CD4-positive, alpha-beta memory T cell (primary cell): ENCODE data around the gene GP1BB. TPM values are rescaled to one million over a fixed set of nuclear protein-coding genes. Genes with fewer than 3 reads are reported as not detected.

Source experiments
- CTCF ChIA-PET: fragments of 350-600 bp; sonication (Branson Sonifier 250); formaldehyde crosslinking; loops from one replicate; lab custom pipeline; 2021; ENCODE audit warnings: inconsistent platforms; ENCODE audit not compliant: partially characterized antibody; lab: Charles Lee
- POLR2A ChIA-PET: fragments of 350-600 bp; sonication (Branson Sonifier 250); formaldehyde crosslinking; loops from one replicate; lab custom pipeline; 2021; ENCODE audit not compliant: partially characterized antibody; lab: Charles Lee
- DNase-seq, 5 donors: peaks; one replicate each; pipeline versions ENCODE4 v3.0.0 to v3.0.0-alpha.2; 2020 to 2022; ENCODE audit warnings: mixed read lengths in 1 of 5
- H3K27ac ChIP-seq: one replicate; pipeline ENCODE4 v1.7.0; 2013; ENCODE audit warnings: low read depth, low read length
- H3K27me3 ChIP-seq: 2 replicates; pipeline ENCODE4 v1.7.0; 2013; ENCODE audit warnings: mild to moderate bottlenecking, low read length, moderate library complexity; ENCODE audit not compliant: insufficient read depth
- H3K36me3 ChIP-seq: 2 replicates; pipeline ENCODE4 v1.7.0; 2013; ENCODE audit warnings: mild to moderate bottlenecking, low read length, moderate library complexity; ENCODE audit not compliant: insufficient read depth
- H3K4me1 ChIP-seq: 2 replicates; pipeline ENCODE4 v1.7.0; 2013; ENCODE audit warnings: mild to moderate bottlenecking, low read length, moderate library complexity; ENCODE audit not compliant: insufficient read depth
- H3K4me3 ChIP-seq, 2 donors: one replicate each; pipeline ENCODE4 v1.7.0; 2013; ENCODE audit warnings: low read length in 2 of 2, mild to moderate bottlenecking in 1 of 2
- H3K9me3 ChIP-seq, 2 donors: one replicate each; pipeline ENCODE4 v1.7.0; 2013; ENCODE audit warnings: low read length in 2 of 2, control low read depth in 1 of 2; ENCODE audit not compliant: control insufficient read depth in 1 of 2
- H3K27ac Mint-ChIP-seq, 7 donors: one replicate each; pipeline ENCODE4 v1.8.0; 2020 to 2021; ENCODE audit warnings: mixed read lengths in 7 of 7, mild to moderate bottlenecking in 6 of 7, inconsistent platforms in 3 of 7, moderate library complexity in 3 of 7
- H3K27me3 Mint-ChIP-seq, 2 donors: one replicate each; pipeline ENCODE4 v1.8.0; 2020 to 2021; ENCODE audit warnings: mixed read lengths in 2 of 2
- H3K36me3 Mint-ChIP-seq, 2 donors: one replicate each; pipeline ENCODE4 v1.8.0; 2020 to 2021; ENCODE audit warnings: mixed read lengths in 2 of 2, inconsistent platforms in 1 of 2, mild to moderate bottlenecking in 1 of 2
- H3K4me1 Mint-ChIP-seq, 4 donors: one replicate each; pipeline ENCODE4 v1.8.0; 2020 to 2021; ENCODE audit warnings: mixed read lengths in 4 of 4, mild to moderate bottlenecking in 1 of 4
- H3K4me3 Mint-ChIP-seq, 8 donors: one replicate each; pipeline ENCODE4 v1.8.0; 2020 to 2021; ENCODE audit warnings: mixed read lengths in 8 of 8, mild to moderate bottlenecking in 7 of 8, moderate library complexity in 6 of 8, inconsistent platforms in 3 of 8
- H3K9me3 Mint-ChIP-seq, 8 donors: one replicate each; pipeline ENCODE4 v1.8.0; 2020 to 2021; ENCODE audit warnings: mixed read lengths in 8 of 8, mild to moderate bottlenecking in 5 of 8, inconsistent platforms in 3 of 8, moderate library complexity in 1 of 8
- intact Hi-C: fragments of 100-400 bp; cut with micrococcal nuclease; formaldehyde crosslinking; loops from one replicate; pipeline ENCODE4 v1.15.1; 2023
- polyA plus RNA-seq, 2 donors: library from polyadenylated mRNA; unstranded; fragments of 300-500 nt; fragmentation: Illumina TruSeq; gene quantifications; one replicate each; pipeline ENCODE4 v1.2.3, GENCODE V29; 2021
- total RNA-seq, 2 experiments: library from RNA; stranded (reverse); gene quantifications; one replicate each; pipeline ENCODE4 v1.2.3, GENCODE V29; 2021

GP1BB gene
- total and polyA plus RNA-seq, 4 experiments from 2014 or later, result not detected

- no peak overlapping the region for H3K4me3 ChIP-seq
- peaks cover 10 to 19% of the 10 kb centered on the region in 2 donors for H3K27me3 Mint-ChIP-seq
- H3K36me3 Mint-ChIP-seq, result no peaks in the 10 kb centered on the region
- intact Hi-C loops, result no loop called here
- H3K9me3 Mint-ChIP-seq, result peaks cover 0 to 3% (median 0%) of the 10 kb centered on the region in 8 donors
- no peaks in the 10 kb centered on the region for H3K36me3 ChIP-seq
- H3K27ac Mint-ChIP-seq, result no peak overlapping the region
- POLR2A ChIA-PET, result no interaction called here
- CTCF ChIA-PET, result no interaction called here
- H3K4me1 ChIP-seq, result peaks cover 3% of the 10 kb centered on the region
- no peak for DNase-seq
- H3K27ac ChIP-seq, result no peak overlapping the region
- H3K4me3 Mint-ChIP-seq, result no peak overlapping the region
- peaks cover 0 to 6% (median 2%) of the 10 kb centered on the region in 4 donors for H3K4me1 Mint-ChIP-seq
- no peaks in the 10 kb centered on the region for H3K9me3 ChIP-seq
- H3K27me3 ChIP-seq, result peaks cover 2% of the 10 kb centered on the region
Observed at GRCh38 chr22:19750507-19751490, 27.5 kb downstream of the GP1BB start.

DNA sequence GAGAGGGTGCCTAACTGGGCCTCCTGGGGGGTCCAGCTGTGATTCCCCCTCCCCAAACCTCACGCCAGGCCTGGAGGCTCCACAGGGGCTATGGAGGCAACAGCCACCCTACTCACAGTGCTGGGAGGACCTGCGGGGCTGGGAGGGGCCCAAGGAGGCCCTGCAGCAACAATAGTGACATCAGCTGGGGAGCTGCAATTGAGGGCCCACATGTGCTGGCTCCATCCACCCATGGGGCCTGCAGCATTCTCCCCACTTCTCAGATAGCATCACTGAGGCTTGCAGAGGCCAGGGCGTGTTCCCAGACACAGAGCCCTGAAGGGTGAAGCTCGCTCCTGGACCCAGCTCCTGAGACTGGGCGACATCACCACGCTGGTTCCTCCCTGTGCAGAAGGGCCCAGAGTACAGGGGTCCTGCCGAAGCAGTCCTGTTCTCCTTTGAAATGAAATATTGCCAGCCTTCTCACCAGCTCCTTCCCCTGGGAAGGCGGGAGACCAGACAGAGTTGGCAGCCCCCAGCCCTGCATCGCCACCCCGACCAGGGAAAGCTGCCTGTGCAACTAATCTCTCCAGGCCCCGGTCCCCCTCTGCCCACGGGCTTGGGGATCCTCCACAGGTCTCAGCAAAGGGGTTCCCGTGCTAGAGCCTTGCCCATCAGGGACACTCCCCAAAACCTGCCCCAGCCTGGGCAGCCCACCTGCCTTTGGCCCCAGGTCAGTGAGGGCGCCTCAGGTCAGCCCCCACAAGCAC, 28.3 kb downstream of the GP1BB start:
- Mint-ChIP-seq H3K36me3 (no peaks in the 10 kb centered on the region), H3K9me3 (peaks cover 0 to 3% (median 0%) of the 10 kb centered on the region in 8 donors), H3K4me3 (no peak overlapping the region), H3K27ac (no peak overlapping the region), H3K27me3 (peaks cover 17 to 23% of the 10 kb centered on the region in 2 donors), H3K4me1 (peaks cover 4 to 14% (median 8%) of the 10 kb centered on the region in 4 donors)
- H3K27ac ChIP-seq, result no peak overlapping the region
- POLR2A ChIA-PET, result no interaction called here
- no peak for DNase-seq
- H3K27me3 ChIP-seq, result peaks cover 10% of the 10 kb centered on the region
- H3K36me3 ChIP-seq, result no peaks in the 10 kb centered on the region
- H3K9me3 ChIP-seq, result no peaks in the 10 kb centered on the region
- intact Hi-C loops, result no loop called here
- no peak overlapping the region for H3K4me3 ChIP-seq
- peaks cover 11% of the 10 kb centered on the region for H3K4me1 ChIP-seq
- CTCF ChIA-PET, result no interaction called here

DNA sequence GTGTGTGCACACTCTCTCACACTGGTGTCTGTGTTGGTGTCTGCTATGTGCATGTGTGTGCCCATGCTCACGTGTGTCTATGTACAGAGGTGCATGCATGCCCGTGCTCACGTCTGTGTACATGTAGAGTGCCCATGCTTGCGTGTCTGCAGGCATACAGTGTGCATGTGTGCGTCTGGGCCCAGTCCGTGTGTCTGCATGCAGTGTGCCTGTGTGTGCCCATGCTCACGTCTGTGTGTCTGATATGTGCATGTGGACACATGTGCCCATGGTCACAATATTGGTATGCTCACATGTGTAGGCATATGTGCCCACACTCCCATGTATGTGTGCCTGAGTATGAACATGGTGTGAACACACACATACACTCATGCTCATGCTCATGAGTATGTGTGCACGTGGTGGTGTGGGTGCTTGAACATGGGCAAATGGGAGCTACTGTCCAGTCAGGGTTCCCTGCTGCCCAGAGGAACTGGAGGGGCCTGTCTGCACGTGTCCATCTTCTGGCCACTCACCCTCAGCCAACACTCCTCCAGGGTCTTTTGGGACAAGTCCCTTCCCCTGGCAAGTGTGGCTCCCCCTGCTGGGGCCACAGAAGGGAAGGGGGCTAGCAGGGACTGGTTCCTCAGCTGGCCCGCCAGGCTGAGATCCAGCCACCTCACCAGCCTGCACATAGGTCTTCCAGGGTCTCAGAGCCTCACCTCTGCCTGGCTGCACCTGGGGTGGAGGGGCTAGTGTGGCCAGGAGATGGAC, 29.9 kb downstream of the GP1BB start:
- H3K27me3 ChIP-seq, result peaks cover 14% of the 10 kb centered on the region
- H3K9me3 ChIP-seq, result no peaks in the 10 kb centered on the region
- peaks cover 9 to 26% (median 17%) of the 10 kb centered on the region in 4 donors for H3K4me1 Mint-ChIP-seq
- peaks cover 19% of the 10 kb centered on the region for H3K4me1 ChIP-seq
- H3K36me3 ChIP-seq, result no peaks in the 10 kb centered on the region
- CTCF ChIA-PET, result interaction anchor here (5.8 kb wide), 1 partner anchor 159 kb away, joined by 61 read pairs; no protein-coding TSS in a partner anchor
- intact Hi-C loops, result no loop called here
- peaks cover 28% of the 10 kb centered on the region in 2 donors for H3K27me3 Mint-ChIP-seq
- H3K36me3 Mint-ChIP-seq, result no peaks in the 10 kb centered on the region
- no peak for DNase-seq
- no peak overlapping the region for H3K27ac ChIP-seq
- no peak overlapping the region for H3K4me3 Mint-ChIP-seq
- peaks cover 0 to 3% (median 0%) of the 10 kb centered on the region in 8 donors for H3K9me3 Mint-ChIP-seq
- no peak overlapping the region for H3K4me3 ChIP-seq
- no peak overlapping the region for H3K27ac Mint-ChIP-seq
- POLR2A ChIA-PET, result no interaction called here

- Mint-ChIP-seq H3K4me3 (no peak overlapping the region), H3K36me3 (no peaks in the 10 kb centered on the region), H3K27ac (no peak overlapping the region), H3K9me3 (peaks cover 0 to 3% (median 0%) of the 10 kb centered on the region in 8 donors), H3K27me3 (peaks cover 28% of the 10 kb centered on the region in 2 donors), H3K4me1 (peaks cover 9 to 26% (median 17%) of the 10 kb centered on the region in 4 donors)
- H3K27me3 ChIP-seq, result peaks cover 14% of the 10 kb centered on the region
- intact Hi-C loops, result no loop called here
- H3K4me3 ChIP-seq, result no peak overlapping the region
- H3K36me3 ChIP-seq, result no peaks in the 10 kb centered on the region
- H3K9me3 ChIP-seq, result no peaks in the 10 kb centered on the region
- H3K27ac ChIP-seq, result no peak overlapping the region
- ChIA-PET CTCF (interaction anchor here (5.8 kb wide), 1 partner anchor 158 kb away, joined by 61 read pairs; no protein-coding TSS in a partner anchor), POLR2A (no interaction called here)
- peaks cover 21% of the 10 kb centered on the region for H3K4me1 ChIP-seq
- no peak for DNase-seq
Observed at GRCh38 chr22:19753996-19754700, 30.8 kb downstream of the GP1BB start.

GRCh38 chr22:19754701-19755144, 31.4 kb downstream of the GP1BB start:
- no peaks in the 10 kb centered on the region for H3K36me3 Mint-ChIP-seq
- H3K4me1 Mint-ChIP-seq, result peaks cover 13 to 30% (median 19%) of the 10 kb centered on the region in 4 donors
- intact Hi-C loops, result loop anchor here (5.0 kb wide), 1 partner anchor 138 kb away; no protein-coding TSS in a partner anchor
- H3K27ac Mint-ChIP-seq, result no peak overlapping the region
- ChIA-PET POLR2A (no interaction called here), CTCF (interaction anchor here (5.8 kb wide), 1 partner anchor 158 kb away, joined by 61 read pairs; no protein-coding TSS in a partner anchor)
- Histone ChIP-seq H3K27ac (no peak overlapping the region), H3K9me3 (no peaks in the 10 kb centered on the region), H3K27me3 (peaks cover 16% of the 10 kb centered on the region), H3K36me3 (no peaks in the 10 kb centered on the region), H3K4me1 (peaks cover 27% of the 10 kb centered on the region), H3K4me3 (no peak overlapping the region)
- peak overlapping the region in 1 of 8 donors; percentile 8 for H3K4me3 Mint-ChIP-seq
- peaks cover 0 to 4% (median 0%) of the 10 kb centered on the region in 8 donors for H3K9me3 Mint-ChIP-seq
- H3K27me3 Mint-ChIP-seq, result peaks cover 31 to 32% of the 10 kb centered on the region in 2 donors
- no peak for DNase-seq

DNA sequence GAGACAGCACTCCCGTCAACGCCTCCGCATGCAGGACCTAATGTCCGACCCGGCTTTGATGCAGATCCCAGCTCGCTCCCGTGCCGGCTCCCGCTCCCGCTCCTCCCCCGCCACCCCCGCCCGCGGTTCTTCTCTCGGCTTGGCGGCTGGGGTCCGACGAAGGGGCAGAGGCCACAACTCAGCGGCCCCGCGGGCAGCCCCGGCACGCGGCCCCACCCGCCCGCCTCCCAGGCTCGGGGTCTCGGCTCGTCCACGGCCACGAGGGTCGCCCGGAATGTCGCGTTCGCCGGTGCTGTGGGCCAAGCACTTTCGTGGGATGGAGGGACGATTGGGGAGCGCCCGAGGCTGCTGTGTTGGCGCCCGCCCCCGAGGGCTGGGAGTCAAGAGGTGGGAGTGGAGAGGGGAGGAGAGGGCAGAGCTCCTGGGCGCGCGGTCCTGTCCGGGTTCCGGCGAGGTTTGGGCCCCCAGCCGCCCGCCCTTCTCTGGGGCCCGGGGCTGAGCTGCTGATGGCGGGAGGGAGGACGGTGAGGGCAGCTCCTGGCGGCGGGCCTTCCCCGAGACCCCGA, 31.9 kb downstream of the GP1BB start:
- H3K27ac ChIP-seq, result no peak overlapping the region
- Mint-ChIP-seq H3K9me3 (peaks cover 0 to 5% (median 0%) of the 10 kb centered on the region in 8 donors), H3K4me1 (peaks cover 17 to 35% (median 24%) of the 10 kb centered on the region in 4 donors), H3K4me3 (peak overlapping the region in 2 of 8 donors; percentile 23 to 83), H3K27me3 (peaks cover 36 to 37% of the 10 kb centered on the region in 2 donors), H3K36me3 (no peaks in the 10 kb centered on the region), H3K27ac (no peak overlapping the region)
- H3K36me3 ChIP-seq, result no peaks in the 10 kb centered on the region
- ChIA-PET CTCF (interaction anchor here (1.7 to 5.8 kb wide), 3 partner anchors 131 to 157 kb away, joined by 7 to 61 read pairs (median 9); no protein-coding TSS in a partner anchor), POLR2A (no interaction called here)
- intact Hi-C loops, result loop anchor here (5.0 kb wide), 1 partner anchor 137 kb away; no protein-coding TSS in a partner anchor
- H3K27me3 ChIP-seq, result peaks cover 21% of the 10 kb centered on the region
- no peaks in the 10 kb centered on the region for H3K9me3 ChIP-seq
- H3K4me1 ChIP-seq, result peaks cover 32% of the 10 kb centered on the region
- no peak for DNase-seq
- H3K4me3 ChIP-seq, result no peak overlapping the region
